ENCODE data around the gene SLC7A9.

DNA sequence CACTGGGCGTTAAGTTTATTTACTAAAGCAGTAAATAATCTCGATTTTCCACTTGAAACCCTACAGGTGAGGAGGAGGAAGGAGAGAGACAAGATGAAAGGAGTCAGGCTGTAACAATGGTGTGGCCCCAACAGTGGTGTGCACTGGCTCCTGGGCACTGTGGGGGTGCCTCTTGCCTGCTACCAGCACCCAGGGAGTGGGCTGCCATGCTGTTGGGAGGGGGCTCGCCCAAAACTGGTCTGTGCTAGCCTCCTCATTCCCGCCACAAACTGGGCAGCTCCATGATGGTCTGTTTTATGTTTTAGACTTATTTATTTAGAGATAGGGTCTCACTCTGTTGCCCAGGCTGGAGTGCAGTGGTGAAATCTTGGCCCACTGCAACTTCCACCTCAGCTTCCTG, 49.8 kb upstream of the SLC7A9 start:
- no peak for TF ChIP-seq POLR2A (IDR thresholded peaks at IDR 0.05; ENCODE audit: low read length)
- no peak for TF ChIP-seq GATA1 (IDR thresholded peaks at IDR 0.05; ENCODE audit: low read depth, low read length)
